ENCODE data around the gene OTOG. TPM values are rescaled to one million over a fixed set of nuclear protein-coding genes. Genes with fewer than 3 reads are reported as not detected.
A peak's percentile ranks its signal among the peaks of the same experiment; 100 is the strongest.

The OTOG gene
- total RNA-seq, 2 donors from 2014 or later, result not detected

GRCh38 chr11:17658211-17658610 lies 111.2 kb downstream of the OTOG start:
- peaks cover 3% of the 10 kb centered on the region for H3K9me3 Mint-ChIP-seq
- peaks cover 6% of the 10 kb centered on the region for H3K36me3 Mint-ChIP-seq
- no peak overlapping the region for H3K27ac Mint-ChIP-seq
- no peaks in the 10 kb centered on the region for H3K4me1 Mint-ChIP-seq (ENCODE audit: low read depth in 2 of 2)
- ATAC-seq (no peak), DNase-seq (ENCODE audit: low spot score) (no peak)
- H3K27me3 Mint-ChIP-seq, result peaks cover 19 to 69% of the 10 kb centered on the region in 2 donors
- no peak overlapping the region for H3K4me3 Mint-ChIP-seq

- Mint-ChIP-seq H3K27me3 (peaks cover 30 to 43% of the 10 kb centered on the region in 2 donors), H3K4me1 (ENCODE audit: low read depth in 2 of 2) (no peaks in the 10 kb centered on the region), H3K4me3 (no peak overlapping the region), H3K27ac (no peak overlapping the region), H3K36me3 (no peaks in the 10 kb centered on the region), H3K9me3 (peaks cover 3% of the 10 kb centered on the region)
- DNase-seq (ENCODE audit: low spot score), result no peak
- ATAC-seq, result no peak
These were observed 121.1 kb downstream of the OTOG start for GRCh38 chr11:17668166-17668565.

- Mint-ChIP-seq H3K4me1 (ENCODE audit: low read depth in 2 of 2) (no peaks in the 10 kb centered on the region), H3K36me3 (peaks cover 5% of the 10 kb centered on the region), H3K4me3 (no peak overlapping the region), H3K9me3 (peaks cover 12% of the 10 kb centered on the region), H3K27me3 (peaks cover 35 to 52% of the 10 kb centered on the region in 2 donors), H3K27ac (no peak overlapping the region)
- ATAC-seq, result peak in 1 of 2 donors; percentile 11
- DNase-seq (ENCODE audit: low spot score), result no peak
These were observed 125.4 kb downstream of the OTOG start for GRCh38 chr11:17672469-17672868.

GRCh38 chr11:17673951-17674350 lies 126.9 kb downstream of the OTOG start:
- no peak for ATAC-seq
- no peak overlapping the region for H3K4me3 Mint-ChIP-seq
- H3K36me3 Mint-ChIP-seq, result peaks cover 5% of the 10 kb centered on the region
- peaks cover 12% of the 10 kb centered on the region for H3K9me3 Mint-ChIP-seq
- peaks cover 33 to 45% of the 10 kb centered on the region in 2 donors for H3K27me3 Mint-ChIP-seq
- H3K27ac Mint-ChIP-seq, result no peak overlapping the region
- H3K4me1 Mint-ChIP-seq (ENCODE audit: low read depth in 2 of 2), result no peaks in the 10 kb centered on the region
- no peak for DNase-seq (ENCODE audit: low spot score)

- peaks cover 16 to 21% of the 10 kb centered on the region in 2 donors for H3K27me3 Mint-ChIP-seq
- ATAC-seq, result no peak
- DNase-seq (ENCODE audit: low spot score), result no peak
- H3K4me1 Mint-ChIP-seq (ENCODE audit: low read depth in 2 of 2), result no peaks in the 10 kb centered on the region
- no peak overlapping the region for H3K27ac Mint-ChIP-seq
- H3K36me3 Mint-ChIP-seq, result no peaks in the 10 kb centered on the region
- no peak overlapping the region for H3K4me3 Mint-ChIP-seq
- H3K9me3 Mint-ChIP-seq, result no peaks in the 10 kb centered on the region
These were observed 135.8 kb downstream of the OTOG start for GRCh38 chr11:17682848-17683247.

GRCh38 chr11:17683377-17684161 lies 136.5 kb downstream of the OTOG start:
- no peak overlapping the region for H3K4me3 Mint-ChIP-seq
- peaks cover 16 to 21% of the 10 kb centered on the region in 2 donors for H3K27me3 Mint-ChIP-seq
- no peak overlapping the region for H3K27ac Mint-ChIP-seq
- ATAC-seq (peak in 1 of 2 donors; percentile 31), DNase-seq (ENCODE audit: low spot score) (no peak)
- H3K4me1 Mint-ChIP-seq (ENCODE audit: low read depth in 2 of 2), result no peaks in the 10 kb centered on the region
- no peaks in the 10 kb centered on the region for H3K36me3 Mint-ChIP-seq
- H3K9me3 Mint-ChIP-seq, result no peaks in the 10 kb centered on the region

GRCh38 chr11:17684550-17684949 lies 137.5 kb downstream of the OTOG start:
- H3K4me1 Mint-ChIP-seq (ENCODE audit: low read depth in 2 of 2), result no peaks in the 10 kb centered on the region
- H3K9me3 Mint-ChIP-seq, result no peaks in the 10 kb centered on the region
- ATAC-seq (no peak), DNase-seq (ENCODE audit: low spot score) (no peak)
- no peaks in the 10 kb centered on the region for H3K36me3 Mint-ChIP-seq
- H3K27ac Mint-ChIP-seq, result no peak overlapping the region
- no peak overlapping the region for H3K4me3 Mint-ChIP-seq
- H3K27me3 Mint-ChIP-seq, result peaks cover 16 to 21% of the 10 kb centered on the region in 2 donors

GRCh38 chr11:17686231-17686980 lies 139.3 kb downstream of the OTOG start:
- DNase-seq (ENCODE audit: low spot score) (no peak), ATAC-seq (no peak)
- Mint-ChIP-seq H3K27me3 (peaks cover 17 to 24% of the 10 kb centered on the region in 2 donors), H3K36me3 (no peaks in the 10 kb centered on the region), H3K9me3 (no peaks in the 10 kb centered on the region), H3K4me1 (ENCODE audit: low read depth in 2 of 2) (no peaks in the 10 kb centered on the region), H3K4me3 (no peak overlapping the region), H3K27ac (no peak overlapping the region)

- no peak for DNase-seq (ENCODE audit: low spot score)
- no peak for ATAC-seq
- Mint-ChIP-seq H3K4me3 (no peak overlapping the region), H3K4me1 (ENCODE audit: low read depth in 2 of 2) (no peaks in the 10 kb centered on the region), H3K9me3 (no peaks in the 10 kb centered on the region), H3K27me3 (peaks cover 15 to 30% of the 10 kb centered on the region in 2 donors), H3K27ac (no peak overlapping the region), H3K36me3 (no peaks in the 10 kb centered on the region)
These were observed 141.0 kb downstream of the OTOG start for GRCh38 chr11:17687946-17688670.

GRCh38 chr11:17691550-17691949 lies 144.5 kb downstream of the OTOG start:
- no peak for DNase-seq (ENCODE audit: low spot score)
- no peak for ATAC-seq
- no peaks in the 10 kb centered on the region for H3K36me3 Mint-ChIP-seq
- peaks cover 35 to 59% of the 10 kb centered on the region in 2 donors for H3K27me3 Mint-ChIP-seq
- no peak overlapping the region for H3K27ac Mint-ChIP-seq
- no peaks in the 10 kb centered on the region for H3K9me3 Mint-ChIP-seq
- no peak overlapping the region for H3K4me3 Mint-ChIP-seq
- H3K4me1 Mint-ChIP-seq (ENCODE audit: low read depth in 2 of 2), result no peaks in the 10 kb centered on the region

GRCh38 chr11:17691976-17692375 lies 144.9 kb downstream of the OTOG start:
- Mint-ChIP-seq H3K36me3 (no peaks in the 10 kb centered on the region), H3K9me3 (no peaks in the 10 kb centered on the region), H3K4me1 (ENCODE audit: low read depth in 2 of 2) (no peaks in the 10 kb centered on the region), H3K27ac (no peak overlapping the region), H3K27me3 (peaks cover 36 to 60% of the 10 kb centered on the region in 2 donors), H3K4me3 (no peak overlapping the region)
- ATAC-seq (no peak), DNase-seq (ENCODE audit: low spot score) (no peak)

GRCh38 chr11:17692931-17693330 lies 145.9 kb downstream of the OTOG start:
- Mint-ChIP-seq H3K9me3 (no peaks in the 10 kb centered on the region), H3K27me3 (peaks cover 37 to 64% of the 10 kb centered on the region in 2 donors), H3K36me3 (no peaks in the 10 kb centered on the region), H3K4me1 (ENCODE audit: low read depth in 2 of 2) (no peaks in the 10 kb centered on the region), H3K27ac (no peak overlapping the region), H3K4me3 (no peak overlapping the region)
- no peak for ATAC-seq
- DNase-seq (ENCODE audit: low spot score), result no peak

- Mint-ChIP-seq H3K4me1 (ENCODE audit: low read depth in 2 of 2) (no peaks in the 10 kb centered on the region), H3K4me3 (no peak overlapping the region), H3K27me3 (peaks cover 43 to 69% of the 10 kb centered on the region in 2 donors), H3K9me3 (no peaks in the 10 kb centered on the region), H3K27ac (no peak overlapping the region), H3K36me3 (no peaks in the 10 kb centered on the region)
- ATAC-seq (no peak), DNase-seq (ENCODE audit: low spot score) (no peak)
These were observed 146.5 kb downstream of the OTOG start for GRCh38 chr11:17693531-17693930.

Data from natural killer cell treated with Interleukin-12 subunit alpha and Interleukin-12 subunit beta and Interleukin-15 and Interleukin-18, amount 100 ng/mL, for 72 hours (primary cell).